ENCODE results near the gene BAIAP3.
A peak's percentile ranks its signal among the peaks of the same experiment; 100 is the strongest.

Gene BAIAP3

GRCh38 chr16:1348441-1348840 lies 15.0 kb downstream of the BAIAP3 start:
- no peak overlapping the region for H3K27ac Mint-ChIP-seq
- no peak for TF ChIP-seq CTCF (IDR thresholded peaks at IDR 0.05)
- no peaks in the 10 kb centered on the region for H3K36me3 Mint-ChIP-seq (ENCODE audit: low read depth)
- H3K4me3 Mint-ChIP-seq: no peak overlapping the region
- DNase-seq: no peak
- H3K4me1 Mint-ChIP-seq: peaks cover 18% of the 10 kb centered on the region
- peaks cover 18% of the 10 kb centered on the region for H3K27me3 Mint-ChIP-seq (ENCODE audit: low read depth, poor library complexity)
- H3K9me3 Mint-ChIP-seq: no peaks in the 10 kb centered on the region

GRCh38 chr16:1348926-1349325 lies 15.5 kb downstream of the BAIAP3 start:
- no peaks in the 10 kb centered on the region for H3K36me3 Mint-ChIP-seq (ENCODE audit: low read depth)
- H3K27me3 Mint-ChIP-seq (ENCODE audit: low read depth, poor library complexity): peaks cover 15% of the 10 kb centered on the region
- no peak overlapping the region for H3K4me3 Mint-ChIP-seq
- peaks cover 20% of the 10 kb centered on the region for H3K4me1 Mint-ChIP-seq
- no peaks in the 10 kb centered on the region for H3K9me3 Mint-ChIP-seq
- no peak overlapping the region for H3K27ac Mint-ChIP-seq
- no peak for TF ChIP-seq CTCF (IDR thresholded peaks at IDR 0.05)
- no peak for DNase-seq

DNA sequence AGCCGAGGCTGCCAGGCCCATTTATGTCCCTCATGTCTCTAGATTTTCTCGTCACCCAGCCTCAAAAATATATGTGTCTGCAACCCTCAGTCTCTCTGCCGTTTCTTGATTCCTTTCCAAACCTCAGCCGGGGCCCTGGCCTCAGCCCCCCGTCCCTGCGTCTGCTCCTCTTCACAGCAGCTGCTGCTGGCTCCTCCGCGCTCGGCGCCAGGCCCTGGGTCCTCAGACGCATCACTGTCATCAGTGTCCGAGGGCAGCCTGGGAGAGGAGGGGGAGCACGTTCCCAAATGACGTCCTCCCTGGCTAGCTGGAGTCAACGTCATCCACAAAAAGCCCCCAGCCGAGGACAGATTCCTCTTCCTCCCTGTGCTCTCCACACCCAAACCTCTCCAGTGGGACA lies 15.9 kb downstream of the BAIAP3 start:
- Mint-ChIP-seq H3K9me3 (no peaks in the 10 kb centered on the region), H3K27me3 (ENCODE audit: low read depth, poor library complexity) (peaks cover 14% of the 10 kb centered on the region), H3K4me1 (peaks cover 20% of the 10 kb centered on the region), H3K4me3 (no peak overlapping the region), H3K36me3 (ENCODE audit: low read depth) (no peaks in the 10 kb centered on the region), H3K27ac (no peak overlapping the region)
- DNase-seq: no peak
- no peak for TF ChIP-seq CTCF (IDR thresholded peaks at IDR 0.05)

GRCh38 chr16:1349951-1350350 lies 16.5 kb downstream of the BAIAP3 start:
- Mint-ChIP-seq H3K27me3 (ENCODE audit: low read depth, poor library complexity) (peaks cover 8% of the 10 kb centered on the region), H3K4me3 (peak overlapping the region; percentile 84), H3K4me1 (peaks cover 21% of the 10 kb centered on the region), H3K36me3 (ENCODE audit: low read depth) (no peaks in the 10 kb centered on the region), H3K27ac (no peak overlapping the region), H3K9me3 (no peaks in the 10 kb centered on the region)
- DNase-seq: no peak
- no peak for TF ChIP-seq CTCF (IDR thresholded peaks at IDR 0.05)

GRCh38 chr16:1350691-1351090 lies 17.2 kb downstream of the BAIAP3 start:
- peak overlapping the region; percentile 84 for H3K4me3 Mint-ChIP-seq
- H3K9me3 Mint-ChIP-seq: no peaks in the 10 kb centered on the region
- DNase-seq: no peak
- H3K27ac Mint-ChIP-seq: no peak overlapping the region
- H3K36me3 Mint-ChIP-seq (ENCODE audit: low read depth): no peaks in the 10 kb centered on the region
- no peak for TF ChIP-seq CTCF (IDR thresholded peaks at IDR 0.05)
- peaks cover 25% of the 10 kb centered on the region for H3K4me1 Mint-ChIP-seq
- H3K27me3 Mint-ChIP-seq (ENCODE audit: low read depth, poor library complexity): peaks cover 8% of the 10 kb centered on the region

GRCh38 chr16:1351215-1351581 lies 17.8 kb downstream of the BAIAP3 start:
- Mint-ChIP-seq H3K4me1 (peaks cover 25% of the 10 kb centered on the region), H3K27me3 (ENCODE audit: low read depth, poor library complexity) (peaks cover 8% of the 10 kb centered on the region), H3K9me3 (no peaks in the 10 kb centered on the region), H3K4me3 (peak overlapping the region; percentile 84), H3K36me3 (ENCODE audit: low read depth) (no peaks in the 10 kb centered on the region), H3K27ac (no peak overlapping the region)
- no peak for TF ChIP-seq CTCF (IDR thresholded peaks at IDR 0.05)
- no peak for DNase-seq
